Endothelial cell of umbilical vein (primary cell): ENCODE measurements around the gene SIGLEC15.

ENCODE experiments used
- JUN ChIP-seq: IDR thresholded peaks from 2 replicates; pipeline ENCODE4 v1.6.1; 2011; ENCODE audit warnings: borderline replicate concordance, low read depth; ENCODE audit not compliant: insufficient read length, insufficient read depth
- POLR2A ChIP-seq: IDR thresholded peaks from 2 replicates; pipeline ENCODE4 v1.6.1; 2012; ENCODE audit warnings: low read depth, mild to moderate bottlenecking, control low read depth, low read length
- TF ChIP-seq, protein P1 (sequence below), 2 donors: IDR thresholded peaks; 1 replicate in 1 of 2; 2 replicates in 1 of 2; pipeline ENCODE4 v1.5.1; 2011; ENCODE audit warnings: low read length in 2 of 2, mild to moderate bottlenecking in 2 of 2, moderate library complexity in 2 of 2, control low read depth in 1 of 2, inconsistent platforms in 1 of 2, low read depth in 1 of 2; ENCODE audit not compliant: insufficient read depth in 1 of 2; ENCODE audit errors: extremely low read depth in 1 of 2

DNA sequence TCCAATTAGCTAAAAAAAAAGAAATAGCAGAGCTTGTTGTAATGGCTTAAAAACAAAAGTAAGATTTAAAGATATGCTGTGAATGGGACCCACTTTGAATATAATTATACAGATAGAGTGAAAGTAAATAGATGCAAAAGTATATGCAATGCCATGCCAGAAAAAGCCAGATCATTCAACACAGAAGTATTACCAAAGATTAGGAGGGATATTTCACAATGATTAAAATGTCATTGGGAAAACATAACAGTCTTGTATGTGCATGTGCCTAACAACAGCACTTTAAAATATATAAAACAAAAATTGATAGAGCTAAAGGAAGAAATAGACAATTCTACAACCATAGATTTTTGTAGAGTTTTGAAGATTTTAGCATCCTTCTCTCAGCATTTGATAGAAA is 19.9 kb upstream of the SIGLEC15 start:
- TF ChIP-seq, protein P1, sequence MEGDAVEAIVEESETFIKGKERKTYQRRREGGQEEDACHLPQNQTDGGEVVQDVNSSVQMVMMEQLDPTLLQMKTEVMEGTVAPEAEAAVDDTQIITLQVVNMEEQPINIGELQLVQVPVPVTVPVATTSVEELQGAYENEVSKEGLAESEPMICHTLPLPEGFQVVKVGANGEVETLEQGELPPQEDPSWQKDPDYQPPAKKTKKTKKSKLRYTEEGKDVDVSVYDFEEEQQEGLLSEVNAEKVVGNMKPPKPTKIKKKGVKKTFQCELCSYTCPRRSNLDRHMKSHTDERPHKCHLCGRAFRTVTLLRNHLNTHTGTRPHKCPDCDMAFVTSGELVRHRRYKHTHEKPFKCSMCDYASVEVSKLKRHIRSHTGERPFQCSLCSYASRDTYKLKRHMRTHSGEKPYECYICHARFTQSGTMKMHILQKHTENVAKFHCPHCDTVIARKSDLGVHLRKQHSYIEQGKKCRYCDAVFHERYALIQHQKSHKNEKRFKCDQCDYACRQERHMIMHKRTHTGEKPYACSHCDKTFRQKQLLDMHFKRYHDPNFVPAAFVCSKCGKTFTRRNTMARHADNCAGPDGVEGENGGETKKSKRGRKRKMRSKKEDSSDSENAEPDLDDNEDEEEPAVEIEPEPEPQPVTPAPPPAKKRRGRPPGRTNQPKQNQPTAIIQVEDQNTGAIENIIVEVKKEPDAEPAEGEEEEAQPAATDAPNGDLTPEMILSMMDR (IDR thresholded peaks at IDR 0.05; ENCODE audit: extremely low read depth in 1 of 2, insufficient read depth in 1 of 2, low read depth in 1 of 2, low read length in 2 of 2), result no peak
- no peak for TF ChIP-seq POLR2A
- TF ChIP-seq JUN, result no peak
